ACC112 (cell line): ENCODE data around the gene TEX11.

Experiments
- H2AFZ ChIP-seq: fragments of 200-600 bp; sonication (generic); one replicate; pipeline ENCODE4 v1.6.0; 2017; ENCODE audit warnings: antibody characterized with exemption, low read length; ENCODE audit not compliant: unreplicated experiment
- H3K27ac ChIP-seq: fragments of 200-600 bp; sonication (generic); 2 replicates; pipeline ENCODE4 v1.5.1; 2014; ENCODE audit warnings: low read depth, mild to moderate bottlenecking, antibody characterized with exemption, low read length, moderate library complexity
- H3K27me3 ChIP-seq: fragments of 200-600 bp; sonication (generic); 2 replicates; pipeline ENCODE4 v1.6.1; 2014; ENCODE audit warnings: mild to moderate bottlenecking, antibody characterized with exemption, low read length, moderate library complexity, mixed read lengths; ENCODE audit not compliant: insufficient read depth
- H3K36me3 ChIP-seq: fragments of 200-600 bp; sonication (generic); 2 replicates; pipeline ENCODE4 v1.6.1; 2016; ENCODE audit warnings: mild to moderate bottlenecking, antibody characterized with exemption, low read length, moderate library complexity, mixed read lengths; ENCODE audit not compliant: insufficient read depth
- H3K4me1 ChIP-seq: fragments of 200-600 bp; sonication (generic); one replicate; pipeline ENCODE4 v1.6.1; 2016; ENCODE audit warnings: low read length, mixed read lengths; ENCODE audit not compliant: insufficient read depth, unreplicated experiment, control insufficient read depth
- H3K4me3 ChIP-seq: fragments of 200-600 bp; sonication (generic); 2 replicates; pipeline ENCODE4 v1.5.1; 2014; ENCODE audit warnings: mild to moderate bottlenecking, low read depth, low read length
- H3K79me2 ChIP-seq: fragments of 200-600 bp; sonication (generic); one replicate; pipeline ENCODE4 v1.6.0; 2016; ENCODE audit warnings: low read length; ENCODE audit not compliant: control insufficient read depth, unreplicated experiment, insufficient read depth

TEX11 gene

GRCh38 chrX:70497026-70497425 is 411.5 kb downstream of the TEX11 start:
- Histone ChIP-seq H3K36me3 (no peaks in the 10 kb centered on the region), H3K27ac (no peak overlapping the region), H3K79me2 (no peaks in the 10 kb centered on the region), H3K4me1 (no peaks in the 10 kb centered on the region), H3K27me3 (no peaks in the 10 kb centered on the region), H3K4me3 (no peak overlapping the region), H2AFZ (no peak overlapping the region)

- Histone ChIP-seq H3K27ac (no peak overlapping the region), H3K4me3 (no peak overlapping the region), H3K79me2 (no peaks in the 10 kb centered on the region), H3K36me3 (no peaks in the 10 kb centered on the region), H2AFZ (no peak overlapping the region), H3K4me1 (no peaks in the 10 kb centered on the region), H3K27me3 (no peaks in the 10 kb centered on the region)
Observed at GRCh38 chrX:70496491-70496890, 412.0 kb downstream of the TEX11 start.

GRCh38 chrX:70494441-70494840 is 414.1 kb downstream of the TEX11 start:
- H3K4me3 ChIP-seq = no peak overlapping the region
- H2AFZ ChIP-seq = no peak overlapping the region
- H3K4me1 ChIP-seq = no peaks in the 10 kb centered on the region
- no peak overlapping the region for H3K27ac ChIP-seq
- no peaks in the 10 kb centered on the region for H3K36me3 ChIP-seq
- H3K27me3 ChIP-seq = no peaks in the 10 kb centered on the region
- no peaks in the 10 kb centered on the region for H3K79me2 ChIP-seq

DNA sequence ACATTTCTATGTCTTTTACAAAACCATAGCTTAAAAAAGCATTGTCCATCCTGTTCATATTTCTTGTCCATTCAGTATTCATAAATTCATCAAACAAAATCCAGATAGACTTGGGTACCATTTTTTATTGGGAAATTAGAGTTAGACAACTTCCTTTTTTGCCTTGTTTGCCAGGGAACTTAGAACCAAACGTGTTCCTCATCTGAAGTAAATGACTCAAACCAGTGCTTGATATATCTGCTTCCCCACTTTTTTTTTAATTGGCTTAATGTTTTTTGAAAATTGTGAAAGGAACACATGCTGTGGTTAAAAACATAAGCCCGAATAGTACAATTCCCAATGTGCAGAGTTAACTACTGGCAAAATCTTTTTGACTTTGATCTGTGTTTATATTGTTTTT is 419.7 kb downstream of the TEX11 start:
- Histone ChIP-seq H3K4me1 (no peaks in the 10 kb centered on the region), H3K36me3 (no peaks in the 10 kb centered on the region)

DNA sequence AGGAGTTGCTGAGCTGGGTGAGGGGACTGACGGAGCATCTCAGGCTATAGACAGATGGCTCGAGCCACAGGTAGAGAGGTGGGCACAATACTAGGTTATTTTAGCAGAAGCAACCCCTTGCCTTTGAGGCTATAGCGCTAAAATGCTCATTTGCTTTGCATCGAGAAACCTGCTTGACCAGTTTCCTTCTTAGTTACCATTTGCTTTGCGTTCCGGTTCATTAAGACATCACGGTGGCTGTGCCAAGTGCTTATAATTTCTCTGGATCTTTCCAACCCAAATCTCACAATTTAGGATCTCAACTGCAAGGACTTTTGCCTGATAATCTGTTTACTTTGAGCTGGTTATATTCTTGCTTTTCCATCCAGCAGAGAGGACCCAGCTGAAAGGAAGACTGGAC is 423.0 kb downstream of the TEX11 start:
- H3K4me3 ChIP-seq = no peak overlapping the region
- H3K36me3 ChIP-seq = no peaks in the 10 kb centered on the region
- H3K27me3 ChIP-seq = no peaks in the 10 kb centered on the region
- H2AFZ ChIP-seq = no peak overlapping the region
- no peaks in the 10 kb centered on the region for H3K79me2 ChIP-seq
- H3K27ac ChIP-seq = no peak overlapping the region
- H3K4me1 ChIP-seq = peaks cover 3% of the 10 kb centered on the region

More for the DNA sequence above, 419.7 kb downstream of the TEX11 start:
- Histone ChIP-seq H3K27ac (no peak overlapping the region), H2AFZ (no peak overlapping the region), H3K27me3 (no peaks in the 10 kb centered on the region), H3K79me2 (no peaks in the 10 kb centered on the region), H3K4me3 (no peak overlapping the region)

- peaks cover 34% of the 10 kb centered on the region for H3K4me1 ChIP-seq
- H3K27ac ChIP-seq = no peak overlapping the region
- no peaks in the 10 kb centered on the region for H3K36me3 ChIP-seq
- H3K27me3 ChIP-seq = no peaks in the 10 kb centered on the region
- H3K79me2 ChIP-seq = no peaks in the 10 kb centered on the region
- no peak overlapping the region for H3K4me3 ChIP-seq
- no peak overlapping the region for H2AFZ ChIP-seq
Observed at GRCh38 chrX:70482300-70482699, 426.2 kb downstream of the TEX11 start.

GRCh38 chrX:70481471-70482270 is 426.8 kb downstream of the TEX11 start:
- Histone ChIP-seq H3K36me3 (no peaks in the 10 kb centered on the region), H3K27me3 (no peaks in the 10 kb centered on the region), H2AFZ (no peak overlapping the region), H3K27ac (no peak overlapping the region; the same call in 1 of the 2 replicates), H3K79me2 (no peaks in the 10 kb centered on the region), H3K4me1 (peaks cover 40% of the 10 kb centered on the region), H3K4me3 (no peak overlapping the region)

GRCh38 chrX:70480660-70481018 is 427.9 kb downstream of the TEX11 start:
- H3K27me3 ChIP-seq = no peaks in the 10 kb centered on the region
- H3K4me1 ChIP-seq = peaks cover 41% of the 10 kb centered on the region
- peak overlapping the region; percentile 17; the same call in 1 of the 2 replicates for H3K4me3 ChIP-seq
- peak overlapping the region; percentile 89; the same call in 1 of the 2 replicates for H3K27ac ChIP-seq
- no peaks in the 10 kb centered on the region for H3K36me3 ChIP-seq
- no peaks in the 10 kb centered on the region for H3K79me2 ChIP-seq
- no peak overlapping the region for H2AFZ ChIP-seq

GRCh38 chrX:70479922-70480659 is 428.4 kb downstream of the TEX11 start:
- H3K79me2 ChIP-seq = no peaks in the 10 kb centered on the region
- H3K27me3 ChIP-seq = no peaks in the 10 kb centered on the region

GRCh38 chrX:70479247-70479921 is 429.1 kb downstream of the TEX11 start:
- Histone ChIP-seq H2AFZ (no peak overlapping the region), H3K27ac (peak overlapping the region; percentile 89), H3K27me3 (no peaks in the 10 kb centered on the region)

More at GRCh38 chrX:70479922-70480659, 428.4 kb downstream of the TEX11 start:
- peak overlapping the region; percentile 17; the same call in 1 of the 2 replicates for H3K4me3 ChIP-seq
- no peak overlapping the region for H2AFZ ChIP-seq
- no peaks in the 10 kb centered on the region for H3K36me3 ChIP-seq
- H3K27ac ChIP-seq = peak overlapping the region; percentile 89
- H3K4me1 ChIP-seq = peaks cover 41% of the 10 kb centered on the region

More at GRCh38 chrX:70479247-70479921, 429.1 kb downstream of the TEX11 start:
- Histone ChIP-seq H3K4me1 (peaks cover 41% of the 10 kb centered on the region), H3K79me2 (no peaks in the 10 kb centered on the region), H3K36me3 (no peaks in the 10 kb centered on the region), H3K4me3 (peak overlapping the region; percentile 54; the same call in 1 of the 2 replicates)
